H9 (cell line): Measurements from ENCODE around the gene TMEM201. TPM values are rescaled to one million over a fixed set of nuclear protein-coding genes. Genes with fewer than 3 reads are reported as not detected.

Experiments
- DNase-seq: peaks from one replicate; pipeline ENCODE4 v3.0.0-alpha.2; 2017
- H2AFZ ChIP-seq: one replicate; pipeline ENCODE4 v1.6.1; 2013; ENCODE audit warnings: mild to moderate bottlenecking, low read length, control low read depth, moderate library complexity
- H2AK5ac ChIP-seq: 2 replicates; pipeline ENCODE4 v1.6.1; 2013; ENCODE audit warnings: low read length, control low read depth, mixed read lengths; ENCODE audit not compliant: insufficient read length
- H2BK120ac ChIP-seq: one replicate; pipeline ENCODE4 v1.6.1; 2013; ENCODE audit warnings: low read depth, mild to moderate bottlenecking, low read length, control low read depth, inconsistent platforms; ENCODE audit not compliant: poor library complexity, severe bottlenecking
- H2BK12ac ChIP-seq: 2 replicates; pipeline ENCODE4 v1.6.1; 2013; ENCODE audit warnings: low read length, control low read depth, mixed read lengths, low read depth; ENCODE audit not compliant: insufficient read length
- H2BK15ac ChIP-seq: 2 replicates; pipeline ENCODE4 v1.6.1; 2013; ENCODE audit warnings: low read depth, low read length, control low read depth
- H2BK20ac ChIP-seq: one replicate; pipeline ENCODE4 v1.6.1; 2013; ENCODE audit warnings: low read depth, mild to moderate bottlenecking, low read length, control low read depth, inconsistent platforms; ENCODE audit not compliant: poor library complexity, severe bottlenecking
- H2BK5ac ChIP-seq: 2 replicates; pipeline ENCODE4 v1.6.1; 2013; ENCODE audit warnings: low read length, control low read depth, mixed read lengths; ENCODE audit not compliant: insufficient read length
- H3K14ac ChIP-seq: 2 replicates; pipeline ENCODE4 v1.6.1; 2013; ENCODE audit warnings: low read length, control low read depth; ENCODE audit not compliant: insufficient read depth
- H3K18ac ChIP-seq: 2 replicates; pipeline ENCODE4 v1.6.1; 2013; ENCODE audit warnings: low read depth, mild to moderate bottlenecking, mixed read lengths, low read length, control low read depth; ENCODE audit not compliant: insufficient read length
- H3K23ac ChIP-seq: 2 replicates; pipeline ENCODE4 v1.6.1; 2013; ENCODE audit warnings: low read length, control low read depth, mixed read lengths, low read depth; ENCODE audit not compliant: insufficient read length
- H3K23me2 ChIP-seq: 2 replicates; pipeline ENCODE4 v1.6.1; 2013; ENCODE audit warnings: low read depth, mild to moderate bottlenecking, mixed read lengths, low read length, control low read depth; ENCODE audit not compliant: insufficient read length, poor library complexity, severe bottlenecking
- H3K27ac ChIP-seq: 2 replicates; pipeline ENCODE4 v1.5.1; 2013; ENCODE audit warnings: low read length, control low read depth, mixed read lengths, low read depth; ENCODE audit not compliant: insufficient read length
- H3K27me3 ChIP-seq: 2 replicates; pipeline ENCODE4 v1.6.1; 2013; ENCODE audit warnings: low read length, control low read depth, inconsistent platforms; ENCODE audit not compliant: insufficient read depth
- H3K4ac ChIP-seq: 2 replicates; pipeline ENCODE4 v1.6.1; 2013; ENCODE audit warnings: low read depth, mild to moderate bottlenecking, control low read depth, inconsistent platforms, low read length, moderate library complexity
- H3K4me1 ChIP-seq: 2 replicates; pipeline ENCODE4 v1.6.1; 2013; ENCODE audit warnings: low read length, control low read depth, inconsistent platforms; ENCODE audit not compliant: insufficient read depth
- H3K4me2 ChIP-seq: 2 replicates; pipeline ENCODE4 v1.6.1; 2013; ENCODE audit warnings: low read length, control low read depth, mixed read lengths; ENCODE audit not compliant: insufficient read length, insufficient read depth
- H3K56ac ChIP-seq: 2 replicates; pipeline ENCODE4 v1.6.1; 2013; ENCODE audit warnings: low read depth, mild to moderate bottlenecking, mixed read lengths, low read length, control low read depth; ENCODE audit not compliant: insufficient read length
- H3K79me1 ChIP-seq: 2 replicates; pipeline ENCODE4 v1.6.1; 2013; ENCODE audit warnings: low read depth, mild to moderate bottlenecking, moderate library complexity, low read length, control low read depth, inconsistent platforms; ENCODE audit not compliant: insufficient read depth, poor library complexity, severe bottlenecking
- H3K79me2 ChIP-seq: 2 replicates; pipeline ENCODE4 v1.6.1; 2013; ENCODE audit warnings: low read length, control low read depth, inconsistent platforms; ENCODE audit not compliant: insufficient read depth
- H3K9ac ChIP-seq: 2 replicates; pipeline ENCODE4 v1.6.1; 2013; ENCODE audit warnings: low read length, control low read depth, mixed read lengths; ENCODE audit not compliant: insufficient read length; ENCODE audit errors: extremely low read depth
- H3K9me3 ChIP-seq: one replicate; pipeline ENCODE4 v1.6.1; 2013; ENCODE audit warnings: low read depth, low read length, inconsistent platforms; ENCODE audit not compliant: control insufficient read depth
- H3T11ph ChIP-seq: one replicate; pipeline ENCODE4 v1.6.1; 2013; ENCODE audit warnings: mild to moderate bottlenecking, low read length, control low read depth, inconsistent platforms
- H4K20me1 ChIP-seq: one replicate; pipeline ENCODE4 v1.6.1; 2013; ENCODE audit not compliant: control insufficient read depth, insufficient read length, insufficient read depth
- H4K5ac ChIP-seq: 2 replicates; pipeline ENCODE4 v1.6.1; 2013; ENCODE audit warnings: low read depth, mild to moderate bottlenecking, mixed read lengths, low read length, control low read depth; ENCODE audit not compliant: insufficient read length
- H4K8ac ChIP-seq: replicated peaks from 2 replicates; pipeline ENCODE4 v1.6.1; 2013; ENCODE audit warnings: low read length, control low read depth, mixed read lengths, low read depth; ENCODE audit not compliant: insufficient read length
- H4K91ac ChIP-seq: 2 replicates; pipeline ENCODE4 v1.6.1; 2013; ENCODE audit warnings: low read depth, mild to moderate bottlenecking, moderate library complexity, mixed read lengths, low read length, control low read depth; ENCODE audit not compliant: insufficient read length
- H3K27ac Mint-ChIP-seq, 3 experiments: 2 replicates in 2 of 3; 3 replicates in 1 of 3; pipeline ENCODE4 v1.8.0; 2020 to 2021; ENCODE audit warnings: mixed read lengths in 3 of 3, mild to moderate bottlenecking in 1 of 3, moderate library complexity in 1 of 3
- H3K27me3 Mint-ChIP-seq: 2 replicates; pipeline ENCODE4 v1.8.0; 2021; ENCODE audit warnings: low read depth, mild to moderate bottlenecking, moderate library complexity, mixed read lengths
- H3K36me3 Mint-ChIP-seq, 3 experiments: 2 replicates in 2 of 3; 3 replicates in 1 of 3; pipeline ENCODE4 v1.8.0; 2020 to 2021; ENCODE audit warnings: low read depth in 3 of 3, mixed read lengths in 3 of 3; ENCODE audit not compliant: insufficient read depth in 1 of 3
- H3K4me1 Mint-ChIP-seq, 2 experiments: 2 replicates each; pipeline ENCODE4 v1.8.0; 2020; ENCODE audit warnings: mixed read lengths in 2 of 2
- H3K4me3 Mint-ChIP-seq, 2 experiments: 2 replicates in 1 of 2; 3 replicates in 1 of 2; pipeline ENCODE4 v1.8.0; 2020 to 2021; ENCODE audit warnings: mild to moderate bottlenecking in 2 of 2, mixed read lengths in 2 of 2, moderate library complexity in 1 of 2
- H3K9me3 Mint-ChIP-seq, 2 experiments: 2 replicates in 1 of 2; 3 replicates in 1 of 2; pipeline ENCODE4 v1.8.0; 2020; ENCODE audit warnings: mild to moderate bottlenecking in 2 of 2, mixed read lengths in 2 of 2, moderate library complexity in 1 of 2
- CTCF ChIP-seq: fragments of 200-600 bp; sonication (generic); conservative IDR thresholded peaks from 3 replicates; pipeline ENCODE4 v1.8.0; 2021; ENCODE audit warnings: antibody characterized with exemption, mild to moderate bottlenecking
- WGBS: extraction: QIAGEN DNeasy Blood & Tissue Kit; methylation state at CpG from one replicate; pipeline ENCODE4 v1.1.7; 2013; ENCODE audit warnings: missing lambda C conversion rate, low lambda C conversion rate, mixed read lengths; ENCODE audit not compliant: insufficient read length; ENCODE audit errors: extremely low coverage; 5-methylcytosine and 5-hydroxymethylcytosine counted together
- total RNA-seq: library from RNA; stranded (reverse); gene quantifications from 2 replicates; pipeline ENCODE4 v1.2.1, GENCODE V29; 2021

TMEM201 gene
- total RNA-seq, 1 experiment from 2014 or later = 31.0 TPM

- no peaks in the 10 kb centered on the region for H3K9me3 ChIP-seq
- H3K23ac ChIP-seq = no peak overlapping the region
- H2BK5ac ChIP-seq = no peak overlapping the region
- no peak overlapping the region for H2BK12ac ChIP-seq
- no peak overlapping the region for H3K4ac ChIP-seq
- H3K18ac ChIP-seq = no peak overlapping the region
- no peak overlapping the region for H2BK120ac ChIP-seq
- H3K4me1 Mint-ChIP-seq = peaks cover 8 to 9% of the 10 kb centered on the region in 2 experiments
- no peaks in the 10 kb centered on the region for H3K79me2 ChIP-seq
- no peaks in the 10 kb centered on the region for H3K79me1 ChIP-seq
- H3K9ac ChIP-seq = no peak overlapping the region
- H3K36me3 Mint-ChIP-seq = no peaks in the 10 kb centered on the region
- no peak overlapping the region for H4K5ac ChIP-seq
- no peak overlapping the region for H3K14ac ChIP-seq
- no peak overlapping the region for H2BK20ac ChIP-seq
- peaks cover 44% of the 10 kb centered on the region for H3K27me3 Mint-ChIP-seq
- peaks cover 9% of the 10 kb centered on the region; the same call in 1 of the 2 replicates for H3K27me3 ChIP-seq
- H2AFZ ChIP-seq = no peak overlapping the region
- no peak overlapping the region for H3K27ac Mint-ChIP-seq
- no peak overlapping the region for H3K56ac ChIP-seq
- H3T11ph ChIP-seq = no peak overlapping the region
- H3K27ac ChIP-seq = no peak overlapping the region
- DNase-seq = no peak
- H3K9me3 Mint-ChIP-seq = no peaks in the 10 kb centered on the region; a peak in 1 of 5 replicates
- no peak overlapping the region for H2BK15ac ChIP-seq
- no peak overlapping the region for H3K4me2 ChIP-seq
- no peaks in the 10 kb centered on the region for H4K20me1 ChIP-seq
- H3K23me2 ChIP-seq = peaks cover 10% of the 10 kb centered on the region
- WGBS = no CpG with 5 or more reads among the region's 10 CpGs
- no peak overlapping the region for H3K4me3 Mint-ChIP-seq
- no peak overlapping the region for H4K8ac ChIP-seq
- no peak for TF ChIP-seq CTCF
- H3K4me1 ChIP-seq = no peaks in the 10 kb centered on the region
- no peak overlapping the region for H4K91ac ChIP-seq
- H2AK5ac ChIP-seq = no peak overlapping the region
These were observed 59.5 kb downstream of the TMEM201 start for GRCh38 chr1:9648171-9648570.
